Smooth muscle cell (in vitro differentiated cells): ENCODE results near the gene COPZ1. TPM values are rescaled to one million over a fixed set of nuclear protein-coding genes. Genes with fewer than 3 reads are reported as not detected.

ENCODE experiments used
- DNase-seq: peaks from one replicate; lab custom pipeline; 2025; ENCODE audit not compliant: unreplicated experiment; lab: John Stamatoyannopoulos, UW
- H2AFZ ChIP-seq: fragments of 200-600 bp; sonication (generic); 2 replicates; pipeline ENCODE4 v1.6.0; 2016; ENCODE audit warnings: antibody characterized with exemption, low read depth, mild to moderate bottlenecking
- H3F3A ChIP-seq: fragments of 200-600 bp; sonication (generic); 2 replicates; pipeline ENCODE4 v1.6.0; 2017; ENCODE audit warnings: antibody characterized with exemption, low read depth
- H3K27ac ChIP-seq: fragments of 200-600 bp; sonication (generic); 2 replicates; pipeline ENCODE4 v1.5.1; 2016; ENCODE audit warnings: low read depth, mild to moderate bottlenecking
- H3K27me3 ChIP-seq: fragments of 200-600 bp; sonication (generic); 2 replicates; pipeline ENCODE4 v1.6.1; 2016; ENCODE audit warnings: low read depth, mild to moderate bottlenecking
- H3K36me3 ChIP-seq: fragments of 200-600 bp; sonication (generic); 2 replicates; pipeline ENCODE4 v1.5.1; 2016; ENCODE audit warnings: low read depth
- H3K4me1 ChIP-seq: fragments of 200-600 bp; sonication (generic); 2 replicates; pipeline ENCODE4 v1.5.1; 2016; ENCODE audit warnings: low read depth
- H3K4me2 ChIP-seq: fragments of 200-600 bp; sonication (generic); 2 replicates; pipeline ENCODE4 v1.6.0; 2016; ENCODE audit warnings: mild to moderate bottlenecking
- H3K4me3 ChIP-seq: fragments of 200-600 bp; sonication (generic); 2 replicates; pipeline ENCODE4 v1.5.1; 2016; ENCODE audit warnings: mild to moderate bottlenecking
- H3K79me2 ChIP-seq: fragments of 200-600 bp; sonication (generic); 2 replicates; pipeline ENCODE4 v1.6.0; 2016; ENCODE audit warnings: low read depth, mild to moderate bottlenecking
- H3K9ac ChIP-seq: fragments of 200-600 bp; sonication (generic); 2 replicates; pipeline ENCODE4 v1.6.0; 2016; ENCODE audit warnings: low read depth
- H3K9me3 ChIP-seq: fragments of 200-600 bp; sonication (generic); replicated peaks from 2 replicates; pipeline ENCODE4 v1.5.1; 2016; ENCODE audit warnings: low read depth
- H4K20me1 ChIP-seq: fragments of 200-600 bp; sonication (generic); 2 replicates; pipeline ENCODE4 v1.6.0; 2016; ENCODE audit warnings: low read depth
- CTCF ChIP-seq: fragments of 200-600 bp; sonication (generic); IDR thresholded peaks from 2 replicates; pipeline ENCODE4 v1.5.1; 2017; ENCODE audit warnings: borderline replicate concordance, mild to moderate bottlenecking, antibody characterized with exemption; ENCODE audit not compliant: insufficient read depth, poor library complexity, severe bottlenecking
- WGBS: methylation state at CpG from one replicate; pipeline ENCODE4 v1.1.7; 2016; ENCODE audit warnings: low lambda C conversion rate; 5-methylcytosine and 5-hydroxymethylcytosine counted together
- polyA plus RNA-seq: library from polyadenylated mRNA; unstranded; fragments of >200 nt; fragmentation: Nextera tagmentation; extraction: Ambion mirVana; gene quantifications from 2 replicates; pipeline ENCODE4 v1.2.1, GENCODE V29; 2016
- total RNA-seq: library from RNA; depleted of rRNA; stranded (reverse); fragments of >200 nt; gene quantifications from 2 replicates; pipeline ENCODE4 v1.2.3, GENCODE V29; 2014

COPZ1 gene
- total and polyA plus RNA-seq, 2 experiments from 2014 or later, result 147 to 214 TPM

- H3K27ac ChIP-seq, result no peak overlapping the region
- H3K4me2 ChIP-seq, result no peak overlapping the region
- H3F3A ChIP-seq, result no peaks in the 10 kb centered on the region
- H4K20me1 ChIP-seq, result peaks cover 58% of the 10 kb centered on the region
- H3K9me3 ChIP-seq, result no peaks in the 10 kb centered on the region
- WGBS, result 74% methylated on average over 3 of the region's 3 CpGs
- H3K36me3 ChIP-seq, result no peaks in the 10 kb centered on the region
- DNase-seq, result no peak
- H3K4me3 ChIP-seq, result no peak overlapping the region
- H3K9ac ChIP-seq, result no peak overlapping the region
- H3K79me2 ChIP-seq, result peaks cover 93% of the 10 kb centered on the region
- H3K27me3 ChIP-seq, result no peaks in the 10 kb centered on the region
- peaks cover 14% of the 10 kb centered on the region for H3K4me1 ChIP-seq
- no peak overlapping the region for H2AFZ ChIP-seq
- no peak for TF ChIP-seq CTCF
These were observed 5.5 kb downstream of the COPZ1 start for GRCh38 chr12:54330442-54330841.

GRCh38 chr12:54331461-54331860 is 6.5 kb downstream of the COPZ1 start:
- Histone ChIP-seq H3K79me2 (peaks cover 90% of the 10 kb centered on the region), H3K4me3 (no peak overlapping the region), H2AFZ (no peak overlapping the region), H3K4me1 (peaks cover 6% of the 10 kb centered on the region), H3K9ac (no peak overlapping the region), H3K27me3 (no peaks in the 10 kb centered on the region), H3K36me3 (no peaks in the 10 kb centered on the region), H3K4me2 (no peak overlapping the region), H3F3A (no peaks in the 10 kb centered on the region), H4K20me1 (peaks cover 68% of the 10 kb centered on the region), H3K27ac (no peak overlapping the region), H3K9me3 (no peaks in the 10 kb centered on the region)
- no peak for DNase-seq
- TF ChIP-seq CTCF, result no peak
- WGBS, result 70% methylated on average over 5 of the region's 5 CpGs

- no peak overlapping the region for H3K9ac ChIP-seq
- no peaks in the 10 kb centered on the region for H3K9me3 ChIP-seq
- H3K79me2 ChIP-seq, result peaks cover 78% of the 10 kb centered on the region
- peaks cover 9% of the 10 kb centered on the region for H3F3A ChIP-seq
- no peak overlapping the region for H3K4me2 ChIP-seq
- peaks cover 89% of the 10 kb centered on the region for H4K20me1 ChIP-seq
- no peak overlapping the region for H3K27ac ChIP-seq
- H3K4me1 ChIP-seq, result peaks cover 22% of the 10 kb centered on the region
- H2AFZ ChIP-seq, result no peak overlapping the region
- 96% methylated on average over 4 of the region's 4 CpGs for WGBS
- no peak overlapping the region for H3K4me3 ChIP-seq
- no peak for DNase-seq
- H3K27me3 ChIP-seq, result no peaks in the 10 kb centered on the region
- no peaks in the 10 kb centered on the region for H3K36me3 ChIP-seq
- no peak for TF ChIP-seq CTCF
These were observed 8.6 kb downstream of the COPZ1 start for GRCh38 chr12:54333420-54334034.

DNA sequence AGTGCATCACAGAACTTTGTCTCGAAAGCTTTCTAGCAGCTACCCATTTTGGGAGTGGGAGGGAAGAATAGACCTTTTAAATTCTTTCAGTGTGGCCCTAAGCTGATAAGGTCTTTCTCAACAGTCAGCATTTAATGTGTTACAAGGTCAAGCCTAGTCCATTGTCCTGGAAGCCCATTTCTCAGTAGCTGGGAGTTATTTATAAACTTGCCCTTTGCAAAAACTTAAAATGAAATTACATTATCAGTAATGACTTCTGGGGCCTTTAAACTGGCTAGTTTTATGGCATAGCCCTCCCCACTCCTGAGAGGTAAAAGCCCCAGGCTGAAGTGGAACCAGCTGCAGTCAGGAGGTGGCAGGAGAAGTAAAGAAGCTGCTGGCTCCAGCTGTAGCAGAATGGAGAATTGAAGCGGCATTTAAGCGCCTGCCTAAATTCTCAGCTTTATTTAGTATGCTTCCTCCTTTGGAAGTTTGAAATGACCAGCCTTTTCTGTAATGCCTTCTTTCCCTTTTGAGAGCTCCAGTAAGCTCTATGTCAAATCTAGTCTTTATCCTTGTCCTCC is 12.4 kb downstream of the COPZ1 start:
- Histone ChIP-seq H3K27me3 (no peaks in the 10 kb centered on the region), H3K79me2 (peaks cover 67% of the 10 kb centered on the region), H2AFZ (no peak overlapping the region), H4K20me1 (peaks cover 98% of the 10 kb centered on the region), H3K4me2 (no peak overlapping the region), H3K27ac (peak overlapping the region; percentile 39), H3K4me1 (peaks cover 45% of the 10 kb centered on the region), H3K4me3 (no peak overlapping the region), H3K9me3 (no peaks in the 10 kb centered on the region), H3F3A (peaks cover 14% of the 10 kb centered on the region), H3K36me3 (no peaks in the 10 kb centered on the region), H3K9ac (no peak overlapping the region)
- no peak for TF ChIP-seq CTCF
- WGBS, result 69% methylated on average over 3 of the region's 3 CpGs
- DNase-seq, result no peak
